K562 (cell line): ENCODE results near the gene CYP51A1. TPM values are rescaled to one million over a fixed set of nuclear protein-coding genes. Genes with fewer than 3 reads are reported as not detected.
A peak's percentile ranks its signal among the peaks of the same experiment; 100 is the strongest.

ENCODE experiments used
- EP300 ChIP-seq: IDR thresholded peaks from 2 replicates; pipeline ENCODE4 v1.6.1; 2012; ENCODE audit warnings: low read length, improper control_type of control experiment
- FOXK1 ChIP-seq: sonication (generic); formaldehyde crosslinking; IDR thresholded peaks from 2 replicates; pipeline ENCODE4 v1.8.0; 2022; ENCODE audit warnings: missing genetic modification reagents, mild to moderate bottlenecking, borderline replicate concordance
- GATAD2A ChIP-seq: fragments of 450-650 bp; IDR thresholded peaks from 2 replicates; pipeline ENCODE4 v1.6.1; 2017
- HDGF ChIP-seq: fragments of 450-650 bp; IDR thresholded peaks from 2 replicates; pipeline ENCODE4 v1.6.1; 2016
- NCOR1 ChIP-seq: fragments of 450-650 bp; IDR thresholded peaks from 2 replicates; pipeline ENCODE4 v1.6.1; 2016; ENCODE audit warnings: mild to moderate bottlenecking, moderate library complexity
- PRMT5 ChIP-seq: sonication (generic); formaldehyde crosslinking; IDR thresholded peaks from 2 replicates; pipeline ENCODE4 v1.5.0; 2020; ENCODE audit warnings: missing genetic modification reagents
- PTTG1 ChIP-seq: fragments of 450-650 bp; IDR thresholded peaks from 2 replicates; pipeline ENCODE4 v1.6.1; 2016; ENCODE audit warnings: low read depth, mild to moderate bottlenecking, missing genetic modification characterization, missing compliant biosample characterization
- TCF7 ChIP-seq: sonication (generic); IDR thresholded peaks from 2 replicates; pipeline ENCODE4 v1.6.1; 2016; ENCODE audit warnings: antibody characterized with exemption, borderline replicate concordance
- TEAD4 ChIP-seq, 2 experiments: sonication (generic) in 1 of 2; formaldehyde crosslinking in 1 of 2; IDR thresholded peaks; 2 replicates each; pipeline versions ENCODE4 v1.6.1 to v1.8.0; 2012 to 2022; ENCODE audit warnings: borderline replicate concordance in 1 of 2, inconsistent platforms in 1 of 2, low read length in 1 of 2, mild to moderate bottlenecking in 1 of 2, missing genetic modification reagents in 1 of 2
- THAP7 ChIP-seq: fragments of 250-450 bp; sonication (Bioruptor Pico); IDR thresholded peaks from 2 replicates; pipeline ENCODE4 v1.5.0; 2021
- ZFP91 ChIP-seq: sonication (generic); formaldehyde crosslinking; IDR thresholded peaks from 2 replicates; pipeline ENCODE4 v1.8.0; 2022; ENCODE audit warnings: mild to moderate bottlenecking, missing genetic modification reagents
- ZNF133 ChIP-seq: fragments of 250-450 bp; sonication (Bioruptor Pico); IDR thresholded peaks from 2 replicates; pipeline ENCODE4 v1.4.0; 2020; ENCODE audit warnings: mild to moderate bottlenecking
- ZNF23 ChIP-seq: fragments of 250-450 bp; sonication (Bioruptor Pico); IDR thresholded peaks from 2 replicates; pipeline ENCODE4 v1.4.0; 2020; ENCODE audit warnings: mild to moderate bottlenecking
- polyA plus RNA-seq, 8 experiments: library from polyadenylated mRNA; depleted of rRNA in 4 of 8; stranded (reverse) in 5 of 8; unstranded in 3 of 8; fragments of >200 nt; fragmentation: Nextera tagmentation in 2 of 8; fragmentation: Illumina TruSeq in 1 of 8; extraction: Ambion mirVana in 2 of 8; extraction: Trizol in 1 of 8; gene quantifications; 2 replicates each; pipeline versions ENCODE4 v1.2.1 to v1.2.3, GENCODE V29; 2011 to 2014; ENCODE audit warnings: inconsistent platforms in 1 of 8, missing spikeins in 1 of 8
- total RNA-seq, 7 experiments: library from RNA; depleted of rRNA in 6 of 7; stranded (reverse); fragments of >200 nt in 6 of 7; fragmentation: Illumina TruSeq in 2 of 7; extraction: Trizol in 2 of 7; gene quantifications; 2 replicates each; pipeline versions ENCODE4 v1.2.1 to v1.2.3, GENCODE V29; 2011 to 2021; ENCODE audit warnings: low replicate concordance in 1 of 7
- TF ChIP-seq, protein P1 (sequence below): fragments of 250-450 bp; sonication (Bioruptor Pico); IDR thresholded peaks from 2 replicates; pipeline ENCODE4 v1.5.0; 2021; ENCODE audit warnings: mild to moderate bottlenecking, moderate library complexity
- TF ChIP-seq, protein P2 (sequence below): fragments of 250-450 bp; sonication (Bioruptor Pico); IDR thresholded peaks from 2 replicates; pipeline ENCODE4 v1.6.1; 2021; ENCODE audit warnings: mild to moderate bottlenecking

Gene CYP51A1
- total and polyA plus RNA-seq, 9 of the 15 experiments (the other 6 are each of a cell fraction or from before 2014, with no cell fraction given): 35.4 to 151 (median 80.3) TPM

GRCh38 chr7:92133737-92134270 is 473 bp downstream of the CYP51A1 start (continued):
- peak; percentile 74 for TF ChIP-seq TEAD4 (IDR thresholded peaks at IDR 0.05; ENCODE audit: low read length)
- no peak for TF ChIP-seq TEAD4 (CRISPR knock-in tag; IDR thresholded peaks at IDR 0.05; ENCODE audit: borderline replicate concordance)
- TF ChIP-seq THAP7: peak; percentile 90; the same call in 1 of the 2 replicates
- no peak for TF ChIP-seq TCF7
- 0 out of 2 replicates have a peak, but pooled peaks have one; percentile 7 for TF ChIP-seq PRMT5 (CRISPR knock-in tag)
- TF ChIP-seq PTTG1: no peak
- no peak for TF ChIP-seq ZFP91 (CRISPR knock-in tag)
- TF ChIP-seq ZNF133 (CRISPR knock-in tag): no peak
- TF ChIP-seq ZNF23 (CRISPR knock-in tag): no peak; the same call in 1 of the 2 replicates
- peak; percentile 14; the same call in 1 of the 2 replicates for TF ChIP-seq EP300
- TF ChIP-seq, protein P1, sequence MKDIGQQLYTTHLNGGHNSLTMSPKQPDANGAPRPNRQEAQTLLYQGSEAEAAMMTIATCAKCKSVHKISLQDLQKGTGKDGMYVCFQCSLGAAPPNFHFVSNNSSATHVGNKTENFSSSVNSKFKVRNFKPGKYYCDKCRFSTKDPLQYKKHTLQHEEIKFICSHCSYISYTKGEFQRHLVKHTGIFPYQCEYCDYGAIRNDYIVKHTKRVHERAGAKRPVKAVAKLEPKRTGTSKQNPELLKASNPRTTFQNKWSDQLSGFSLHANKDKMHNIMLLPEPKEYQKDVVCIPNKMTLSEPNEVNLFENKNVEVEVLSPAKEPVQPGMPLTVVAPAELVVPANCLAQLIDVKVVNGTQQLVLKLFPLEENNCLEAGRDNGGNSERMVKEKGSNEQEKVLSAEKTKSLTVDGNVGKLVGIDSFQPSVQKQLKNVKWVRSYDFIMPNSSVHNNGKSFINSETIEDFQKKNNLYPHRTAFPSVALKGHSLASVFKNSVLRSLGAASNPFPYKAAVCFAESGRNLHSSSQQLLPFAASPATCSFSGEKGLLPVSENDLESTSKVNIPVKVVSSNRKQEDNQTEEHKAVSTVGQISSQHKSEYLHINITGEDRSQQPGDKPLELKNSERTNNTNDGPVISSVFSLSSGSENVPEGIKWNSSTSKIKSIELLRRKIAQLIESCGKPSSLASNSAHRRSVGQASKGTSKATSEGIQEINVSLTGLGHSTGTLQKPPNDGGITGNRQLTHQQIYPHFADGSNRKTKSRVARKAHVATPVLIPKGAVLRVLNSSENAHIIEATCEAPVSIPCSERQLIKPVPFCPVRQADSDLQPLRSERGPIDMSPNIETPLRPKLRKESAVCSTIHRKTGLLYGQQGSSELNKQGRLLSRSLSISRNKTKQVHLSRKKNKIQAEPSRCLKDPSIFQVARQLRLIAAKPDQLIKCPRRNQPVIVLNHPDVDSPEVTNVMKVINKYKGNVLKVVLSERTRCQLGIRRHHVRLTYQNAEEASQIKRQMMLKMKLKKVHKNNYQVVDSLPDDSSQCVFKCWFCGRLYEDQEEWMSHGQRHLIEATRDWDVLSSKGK (CRISPR knock-in tag): no peak
- TF ChIP-seq GATAD2A: peak; percentile 96
- 0 out of 2 replicates have a peak, but pooled peaks have one; percentile 28 for TF ChIP-seq FOXK1 (CRISPR knock-in tag)
- TF ChIP-seq, protein P2, sequence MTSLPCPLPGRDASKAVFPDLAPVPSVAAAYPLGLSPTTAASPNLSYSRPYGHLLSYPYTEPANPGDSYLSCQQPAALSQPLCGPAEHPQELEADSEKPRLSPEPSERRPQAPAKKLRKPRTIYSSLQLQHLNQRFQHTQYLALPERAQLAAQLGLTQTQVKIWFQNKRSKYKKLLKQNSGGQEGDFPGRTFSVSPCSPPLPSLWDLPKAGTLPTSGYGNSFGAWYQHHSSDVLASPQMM (CRISPR knock-in tag): no peak
- no peak for TF ChIP-seq HDGF
- peak; percentile 67 for TF ChIP-seq NCOR1
